KG1 (cell line): Measurements from ENCODE around the gene ARHGAP21.
"Not testable (repeated sequence)": the region's sequence is repeated elsewhere in the genome, so short reads cannot be mapped to it uniquely, and the experiment has no call there.

Experiments used
- DNase-seq: peaks from one replicate; lab custom pipeline; 2025; lab: John Stamatoyannopoulos, UW

ARHGAP21 gene

DNA sequence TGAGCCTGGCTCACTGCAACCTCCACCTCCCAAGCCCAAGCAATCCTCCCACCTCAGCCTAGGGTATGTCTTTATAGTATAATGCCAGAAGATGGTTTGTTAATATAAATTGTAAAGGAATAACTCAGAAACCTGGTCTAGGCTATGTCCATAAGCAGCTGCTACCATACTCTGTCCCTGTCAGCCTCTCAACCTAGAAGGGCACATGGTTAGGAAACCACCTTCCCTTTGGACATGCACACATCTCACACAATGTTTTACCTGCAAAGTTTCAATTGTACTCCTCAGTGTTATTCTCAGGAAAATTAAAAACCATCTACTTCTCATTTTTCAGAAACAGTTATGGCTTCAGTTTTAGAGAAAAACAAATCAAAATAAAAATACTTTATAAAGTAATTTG, 40.1 kb downstream of the ARHGAP21 start:
- no peak for DNase-seq

DNA sequence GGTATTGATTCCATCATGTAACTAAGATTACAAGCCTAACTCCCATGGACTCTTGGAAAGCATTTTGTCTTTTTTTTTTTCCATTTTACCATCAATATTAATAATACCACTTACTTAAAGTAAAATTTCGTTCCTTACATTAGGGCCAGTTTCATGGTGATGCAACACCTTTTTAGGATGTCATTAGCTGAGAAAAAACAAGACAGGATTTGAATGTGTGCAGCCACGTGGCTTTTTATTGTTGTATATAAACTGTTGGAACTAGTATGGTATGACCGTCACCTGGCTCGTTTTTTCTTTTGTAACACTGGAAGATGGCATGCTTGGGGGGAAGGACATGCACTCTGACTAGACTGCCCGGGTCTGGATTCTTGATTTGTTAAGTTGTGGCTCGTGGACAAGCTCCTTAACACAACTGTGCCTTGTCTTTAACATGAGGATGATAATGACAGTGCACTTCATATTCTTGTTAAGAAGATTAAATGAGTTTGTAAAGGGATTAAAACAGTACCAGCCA, 42.1 kb downstream of the ARHGAP21 start:
- no peak for DNase-seq

DNA sequence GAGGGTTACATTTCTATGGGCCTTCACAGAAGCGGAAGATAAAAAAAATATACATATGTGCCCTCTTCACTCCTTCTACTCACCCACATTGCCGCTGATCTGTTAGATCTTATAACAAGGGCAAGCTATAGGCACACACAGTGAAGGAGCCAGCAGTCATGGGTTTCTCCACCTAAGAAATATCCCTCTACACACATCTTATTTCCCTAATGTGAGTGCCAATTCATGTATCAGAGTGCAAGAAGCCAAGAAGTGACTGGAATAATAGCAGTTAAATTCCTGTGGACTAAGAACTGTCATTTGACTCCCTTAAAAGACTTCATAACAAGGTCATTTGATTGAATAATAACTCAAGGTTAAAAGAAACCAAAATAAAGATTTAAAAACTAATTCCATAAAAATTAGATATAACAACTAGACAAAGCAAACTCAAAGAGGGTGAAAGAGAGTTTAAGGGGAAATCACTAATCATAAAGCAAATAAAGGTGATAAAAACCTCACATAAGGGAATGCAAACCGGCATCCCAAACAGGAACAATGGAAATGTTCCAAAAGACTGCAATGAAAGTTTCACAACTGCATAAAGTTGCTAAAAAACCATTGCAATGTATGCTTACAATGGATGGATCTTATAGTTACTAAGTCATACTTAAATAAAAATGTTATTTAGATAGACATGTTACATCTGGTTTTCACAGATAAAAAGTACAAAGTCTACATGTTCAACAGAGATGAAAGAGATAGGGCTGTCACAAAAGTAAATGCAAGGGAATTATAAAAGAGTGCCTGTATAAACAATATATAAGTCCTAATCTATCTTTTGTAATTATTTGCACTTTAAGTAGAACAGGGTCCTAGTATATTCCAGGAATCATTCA, 42.8 kb downstream of the ARHGAP21 start:
- no peak for DNase-seq

DNA sequence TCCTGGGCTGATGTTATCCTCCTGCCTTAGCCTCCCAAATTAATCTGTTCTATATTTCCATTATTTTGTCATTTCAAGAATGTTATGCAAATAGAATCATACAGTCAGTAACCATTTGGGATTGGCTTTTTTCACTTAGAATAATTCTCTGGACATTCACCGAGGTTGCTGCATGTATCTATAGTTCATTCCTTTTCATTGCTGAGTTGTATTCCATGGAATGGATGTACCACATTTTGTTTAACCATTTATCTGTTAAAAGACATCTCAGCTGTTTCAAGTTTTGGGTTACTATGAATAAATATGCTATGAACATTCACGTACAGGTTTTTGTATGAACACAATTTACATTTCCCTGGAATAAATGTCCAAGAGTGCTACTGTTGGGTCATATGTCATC, 44.9 kb downstream of the ARHGAP21 start:
- DNase-seq, result no peak

DNA sequence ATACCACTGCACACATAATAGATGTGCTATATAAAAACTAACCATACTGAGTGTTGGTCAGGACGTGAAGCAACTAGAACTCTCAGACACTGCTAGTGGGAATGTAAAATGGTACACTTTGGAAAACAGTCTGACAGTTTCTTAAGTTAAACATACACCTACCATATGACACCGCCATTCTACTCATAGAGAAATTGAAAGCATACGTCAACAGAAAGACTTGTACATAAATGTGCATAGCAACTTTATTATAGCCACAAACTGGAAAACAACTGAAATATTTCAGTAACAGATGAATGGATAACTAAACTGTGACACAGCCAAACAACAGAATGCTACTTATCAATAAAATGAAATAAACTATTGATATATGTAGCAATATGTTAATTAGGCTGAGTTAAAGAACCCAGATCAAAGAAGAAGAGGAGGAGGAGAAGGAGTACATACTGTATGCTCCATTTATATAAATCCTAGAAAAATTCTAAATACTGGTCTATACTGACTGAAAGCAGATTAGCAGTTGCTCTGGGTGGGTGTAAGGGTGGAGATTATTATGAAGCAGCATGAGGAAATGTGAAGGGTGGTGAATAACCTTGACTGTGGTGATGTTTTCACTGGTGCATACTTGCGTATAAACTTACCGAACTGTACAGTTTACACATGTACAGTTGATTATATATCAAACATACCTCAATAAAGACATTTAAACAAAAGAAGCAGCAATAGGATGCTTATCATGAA, 48.6 kb downstream of the ARHGAP21 start:
- no peak for DNase-seq

DNA sequence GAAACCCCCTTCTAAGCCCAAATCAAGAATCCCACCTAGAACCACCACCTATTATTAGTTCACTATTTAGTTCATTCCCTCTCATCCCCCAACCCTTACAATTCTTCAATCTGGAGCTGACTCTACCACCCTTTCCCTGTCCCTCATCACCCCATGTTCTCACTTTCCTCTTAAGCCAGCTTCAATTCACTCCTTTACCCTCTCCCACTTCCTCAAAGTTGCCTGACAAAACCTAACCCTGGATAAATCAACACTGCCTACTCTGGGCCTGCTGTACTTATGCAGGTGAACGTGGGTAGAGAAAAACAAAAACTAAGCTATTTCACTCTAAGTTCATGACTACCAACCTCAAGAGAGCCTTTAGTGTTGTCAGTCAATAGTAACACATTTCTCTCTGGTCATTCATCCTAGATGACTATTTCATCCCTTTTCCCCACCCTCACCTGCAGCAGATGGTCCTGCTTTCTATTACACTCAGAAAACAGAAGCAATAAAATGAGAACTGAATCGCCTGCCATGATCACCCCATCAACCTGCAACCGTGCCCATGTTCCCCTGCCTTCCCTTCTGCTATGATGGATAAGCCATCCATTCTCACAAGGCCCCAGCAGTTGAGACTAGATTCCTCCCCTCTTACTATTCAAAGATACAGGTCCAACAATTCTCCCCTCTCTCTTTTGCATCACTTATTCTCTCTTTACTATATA, 52.6 kb downstream of the ARHGAP21 start:
- DNase-seq, result no peak

DNA sequence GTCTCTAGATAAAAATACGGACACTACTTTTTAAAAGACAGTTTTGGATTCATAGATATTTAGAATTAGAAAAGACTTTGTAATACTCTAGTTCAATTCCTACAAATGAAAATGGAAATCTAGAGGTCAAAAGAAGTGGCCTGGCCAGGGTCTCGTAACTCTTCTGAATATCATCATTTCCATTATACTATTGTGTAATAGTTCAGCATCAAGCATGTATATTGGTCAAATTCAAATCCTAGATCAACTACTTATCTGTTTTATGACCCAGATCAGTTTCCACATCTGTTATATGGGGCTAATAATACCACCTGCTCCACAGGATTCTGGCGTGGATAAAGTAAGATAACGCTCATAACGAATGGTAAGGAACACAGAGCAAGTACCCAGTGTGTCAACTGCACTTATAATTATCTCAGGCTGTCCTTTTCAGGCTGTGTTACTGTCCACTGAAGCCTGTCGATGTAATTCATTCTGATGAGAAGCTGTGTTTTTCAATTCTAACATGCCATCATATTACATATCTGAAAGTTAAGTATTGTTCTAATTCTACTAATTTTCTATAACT, 54.3 kb downstream of the ARHGAP21 start:
- no peak for DNase-seq

DNA sequence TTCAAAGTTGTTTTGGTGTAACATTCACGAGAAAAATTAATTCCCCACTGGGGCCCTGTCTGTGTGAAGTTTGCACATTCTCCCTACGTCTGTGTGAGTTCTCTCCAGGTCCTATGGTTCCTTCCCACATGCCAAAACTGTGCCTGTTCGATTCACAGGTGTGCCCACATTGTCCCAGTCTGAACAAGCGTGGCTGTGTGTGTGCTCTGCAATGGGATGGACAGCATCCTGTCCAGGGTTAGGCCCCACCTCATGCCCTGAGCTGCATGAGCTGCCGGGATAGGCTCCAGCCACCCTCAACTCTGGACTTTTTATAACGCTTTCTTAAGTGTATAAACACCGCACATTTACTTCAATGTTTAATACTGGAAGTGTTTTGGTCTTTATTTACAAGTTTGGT, 55.4 kb downstream of the ARHGAP21 start:
- no peak for DNase-seq

DNA sequence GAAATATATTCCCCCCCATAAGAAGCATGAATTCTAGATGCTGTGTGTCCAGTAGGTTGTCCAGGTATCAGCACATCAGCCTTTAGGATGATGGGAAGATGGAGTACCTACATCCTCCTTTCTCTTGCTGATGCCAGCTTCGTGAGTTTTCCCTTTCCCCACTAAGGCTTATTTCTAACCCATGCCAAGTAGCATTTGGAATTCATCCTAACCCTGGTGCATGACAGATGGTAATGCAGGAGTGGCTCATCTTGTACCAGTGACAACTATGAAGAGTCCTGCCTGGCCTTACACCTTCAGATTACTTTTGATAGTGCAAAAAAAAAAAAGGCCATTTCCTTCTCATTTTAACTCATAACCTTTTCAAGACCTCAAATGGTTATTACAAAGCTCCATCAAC, 58.7 kb downstream of the ARHGAP21 start:
- DNase-seq, result no peak

DNA sequence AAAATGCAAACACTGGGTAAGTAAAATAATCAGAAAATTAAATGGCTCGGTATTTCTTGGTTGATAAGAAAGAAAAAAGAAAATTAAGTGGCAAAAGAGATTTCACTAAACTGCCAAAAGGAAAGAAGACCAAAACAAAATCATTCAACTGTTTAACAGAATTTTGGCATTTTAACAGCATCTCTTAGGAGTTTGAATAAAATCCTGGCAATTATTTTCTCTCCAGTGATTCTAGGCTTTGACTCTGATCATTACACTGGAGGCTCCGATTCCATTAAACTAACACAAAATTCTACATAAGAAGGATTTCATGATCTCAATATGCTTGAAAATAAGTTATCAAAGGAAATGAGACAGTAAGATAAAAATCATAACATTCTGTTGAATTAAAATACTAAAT, 62.3 kb downstream of the ARHGAP21 start:
- DNase-seq, result no peak

DNA sequence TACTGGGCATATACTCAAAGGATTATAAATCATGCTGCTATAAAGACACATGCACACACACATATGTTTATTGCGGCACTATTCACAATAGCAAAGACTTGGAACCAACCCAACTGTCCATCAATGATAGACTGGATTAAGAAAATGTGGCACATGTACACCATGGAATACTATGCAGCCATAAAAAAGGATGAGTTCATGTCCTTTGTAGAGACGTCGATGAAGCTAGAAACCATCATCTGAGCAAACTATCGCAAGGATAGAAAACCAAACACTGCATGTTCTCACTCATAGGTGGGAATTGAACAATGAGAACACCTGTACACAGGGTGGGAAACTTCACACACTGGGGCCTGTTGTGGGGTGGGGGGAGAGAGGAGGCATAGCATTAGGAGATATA, 65.4 kb downstream of the ARHGAP21 start:
- not testable (repeated sequence) for DNase-seq

DNA sequence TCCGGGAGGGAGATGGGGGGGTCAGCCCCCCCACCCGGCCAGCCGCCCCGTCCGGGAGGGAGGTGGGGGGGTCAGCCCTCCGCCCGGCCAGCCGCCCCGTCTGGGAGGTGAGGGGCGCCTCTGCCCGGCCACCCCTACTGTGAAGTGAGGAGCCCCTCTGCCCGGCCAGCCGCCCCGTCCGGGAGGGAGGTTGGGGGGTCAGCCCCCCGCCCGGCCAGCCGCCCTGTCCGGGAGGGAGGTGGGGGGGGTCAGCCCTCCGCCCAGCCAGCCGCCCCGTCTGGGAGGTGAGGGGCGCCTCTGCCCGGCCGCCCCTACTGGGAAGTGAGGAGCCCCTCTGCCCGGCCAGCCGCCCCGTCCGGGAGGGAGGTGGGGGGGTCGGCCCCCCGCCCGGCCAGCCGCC, 67.4 kb downstream of the ARHGAP21 start:
- not testable (repeated sequence) for DNase-seq

DNA sequence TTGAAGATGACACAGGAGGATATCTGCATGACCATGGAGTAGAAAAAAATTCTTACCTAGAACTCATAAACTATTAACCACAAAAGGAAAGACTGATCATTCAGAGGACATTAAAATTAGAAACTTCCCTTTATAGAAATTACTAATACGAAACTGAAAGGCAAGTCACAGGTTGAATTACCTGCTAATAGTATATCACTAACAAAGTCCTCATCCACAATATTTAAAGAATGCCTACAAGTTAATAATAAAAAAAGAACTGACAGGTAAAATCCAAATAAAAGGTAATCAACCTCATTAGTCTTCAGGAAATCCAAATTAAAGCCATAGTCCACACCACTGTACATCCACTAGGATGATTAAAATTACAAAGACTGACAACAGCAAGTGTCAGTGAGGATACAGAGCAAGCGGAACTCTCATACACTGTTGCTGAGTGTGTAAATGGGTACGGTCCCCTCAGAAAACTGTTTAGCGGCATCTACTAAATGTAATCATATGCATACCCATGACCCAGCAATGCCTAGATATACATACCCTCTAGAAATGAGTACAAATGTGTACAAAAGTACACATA, 71.2 kb downstream of the ARHGAP21 start:
- DNase-seq, result no peak

DNA sequence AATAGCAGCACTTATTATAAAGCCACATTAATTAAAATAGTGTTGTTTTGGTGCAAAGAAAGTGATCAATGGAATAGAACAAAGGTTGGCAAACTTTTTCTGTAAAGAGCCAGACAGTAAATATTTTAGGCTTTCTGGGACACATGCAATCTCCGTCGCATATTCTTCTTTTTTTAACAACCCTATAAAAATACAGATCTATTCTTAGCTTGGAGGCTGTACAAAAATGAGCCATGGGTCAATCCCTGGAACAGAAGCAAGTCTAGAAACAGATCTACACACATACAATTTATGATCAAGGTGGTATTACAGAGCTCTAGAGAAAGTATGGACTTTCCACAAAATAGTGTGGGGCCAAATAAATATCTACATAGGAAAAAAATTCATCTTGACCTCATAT, 71.8 kb downstream of the ARHGAP21 start:
- no peak for DNase-seq

DNA sequence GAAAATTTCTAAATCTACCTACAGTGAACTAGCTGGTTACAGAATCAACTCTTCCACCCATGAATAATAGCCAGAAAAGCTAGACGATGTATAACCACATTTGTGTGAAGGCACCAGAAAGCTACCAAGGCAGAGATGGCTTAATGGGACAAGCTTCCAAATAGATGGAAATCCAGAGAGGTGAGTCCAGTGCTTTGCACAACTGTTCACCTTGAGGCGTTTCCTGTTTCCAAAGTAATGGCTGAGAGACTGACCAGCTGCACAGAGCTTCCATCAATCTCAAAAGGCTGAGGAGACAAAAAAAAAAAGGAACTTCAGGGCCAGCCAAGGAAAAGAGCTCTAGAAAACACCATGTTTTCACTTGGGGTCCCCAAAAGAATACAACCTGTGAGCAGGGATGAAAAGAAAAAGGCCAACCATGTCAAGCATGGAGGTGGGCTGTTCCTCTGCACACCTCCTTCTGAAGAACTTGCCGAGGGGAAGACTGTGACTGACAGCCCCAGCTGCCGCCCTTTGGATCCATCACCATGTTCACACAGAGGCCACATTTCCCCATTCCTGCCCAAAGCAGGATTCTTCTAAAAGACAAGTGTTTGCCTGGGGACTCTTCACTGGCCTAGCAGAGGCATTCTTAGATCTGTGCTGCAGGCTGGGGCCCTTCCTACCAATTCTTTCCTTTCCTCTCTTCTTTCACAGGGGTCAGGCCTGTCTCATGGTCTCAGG, 72.9 kb downstream of the ARHGAP21 start:
- no peak for DNase-seq

DNA sequence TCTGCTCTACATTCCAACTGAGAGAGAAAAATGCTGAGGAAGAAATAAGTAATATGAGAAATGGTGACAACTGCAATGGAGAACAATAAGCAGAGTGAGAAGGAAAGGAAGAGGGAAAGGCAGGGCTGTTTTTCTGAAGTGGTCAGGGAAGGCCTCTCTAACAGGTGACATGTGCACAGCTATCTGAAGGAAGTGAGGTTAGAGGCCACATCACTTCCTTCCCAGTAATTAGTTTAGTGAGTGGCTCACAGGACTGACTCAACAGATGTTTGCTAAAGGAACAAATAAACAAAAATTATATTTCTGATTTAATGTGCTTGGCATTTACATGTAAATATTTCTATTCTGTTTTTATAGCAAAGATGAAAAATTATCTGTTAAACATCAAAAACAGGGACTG, 77.9 kb downstream of the ARHGAP21 start:
- no peak for DNase-seq

DNA sequence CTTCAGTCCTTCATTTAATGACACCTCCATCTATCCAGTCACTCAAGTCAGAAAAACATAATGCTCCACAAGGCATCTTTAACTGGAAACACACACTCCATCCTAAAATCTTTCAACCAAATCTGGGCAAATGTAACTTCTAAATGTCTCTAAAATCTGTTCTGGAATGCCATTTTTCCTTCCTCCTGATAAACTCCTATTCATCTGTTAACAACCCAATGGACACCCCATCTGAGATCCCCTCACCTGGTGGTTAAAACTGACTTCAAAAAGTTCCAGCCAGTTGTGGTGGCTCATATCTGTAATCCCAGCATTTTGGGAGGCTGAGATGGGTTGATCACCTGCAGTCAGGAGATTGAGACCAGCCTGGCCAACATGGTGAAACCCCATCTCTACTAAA, 78.7 kb downstream of the ARHGAP21 start:
- DNase-seq, result no peak

DNA sequence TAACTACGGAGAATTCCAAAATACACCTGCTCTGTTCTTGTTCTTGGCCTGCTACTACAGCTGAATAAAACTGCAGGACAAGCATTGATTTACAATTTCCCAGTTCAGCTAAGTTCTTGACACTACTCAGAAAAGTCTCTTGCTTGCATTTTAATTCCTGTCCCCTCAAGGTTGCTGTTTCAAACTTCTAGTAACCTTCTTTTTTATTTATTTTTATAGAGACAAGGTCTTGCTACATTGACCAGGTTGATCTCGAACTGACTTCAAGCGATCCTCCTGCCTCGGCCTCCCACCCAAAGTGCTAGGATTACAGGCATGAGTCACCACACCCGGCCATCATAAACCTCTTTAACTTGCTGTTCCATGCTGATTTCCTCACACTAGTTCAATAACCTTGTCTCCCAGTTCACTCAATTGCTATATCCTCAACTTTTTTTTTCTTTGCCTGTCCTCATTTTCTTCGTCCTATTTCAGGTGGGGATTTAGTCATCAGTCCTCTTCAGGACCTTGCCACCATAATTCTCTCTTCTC, 79.9 kb downstream of the ARHGAP21 start:
- DNase-seq, result no peak

DNA sequence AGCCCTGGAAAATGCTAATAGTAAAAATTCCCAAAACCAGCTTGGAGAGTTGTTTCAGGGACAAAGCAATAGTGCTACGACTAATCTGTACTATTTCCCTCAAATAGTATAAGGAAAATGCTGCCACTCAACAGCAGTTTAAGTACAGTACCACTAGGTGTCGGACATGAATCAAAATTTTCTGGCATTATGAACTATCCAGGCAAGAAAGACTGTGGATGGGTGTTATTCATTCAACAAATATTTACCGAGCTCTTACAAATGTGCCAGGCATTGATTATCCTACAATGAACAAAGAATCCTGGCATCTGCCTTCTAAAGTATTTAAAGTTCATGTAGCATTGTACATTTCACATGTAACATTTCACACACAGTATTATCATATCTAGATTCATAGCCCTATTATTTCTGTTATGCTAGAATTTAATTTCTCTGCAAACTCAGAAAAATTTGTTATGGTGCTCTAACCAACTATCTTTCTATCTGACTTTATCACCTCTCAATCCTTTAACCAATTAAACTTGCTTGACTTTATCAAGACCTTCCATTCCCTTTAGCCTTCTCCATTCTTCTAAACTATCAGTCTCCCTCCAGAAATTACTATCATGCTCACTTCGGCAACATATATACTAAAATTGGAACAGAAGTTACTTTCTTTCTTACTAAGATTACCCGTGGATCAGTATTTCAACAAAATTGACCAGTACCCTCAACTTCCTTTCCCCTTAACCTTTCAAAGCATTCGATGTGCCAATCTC, 80.6 kb downstream of the ARHGAP21 start:
- DNase-seq, result no peak

DNA sequence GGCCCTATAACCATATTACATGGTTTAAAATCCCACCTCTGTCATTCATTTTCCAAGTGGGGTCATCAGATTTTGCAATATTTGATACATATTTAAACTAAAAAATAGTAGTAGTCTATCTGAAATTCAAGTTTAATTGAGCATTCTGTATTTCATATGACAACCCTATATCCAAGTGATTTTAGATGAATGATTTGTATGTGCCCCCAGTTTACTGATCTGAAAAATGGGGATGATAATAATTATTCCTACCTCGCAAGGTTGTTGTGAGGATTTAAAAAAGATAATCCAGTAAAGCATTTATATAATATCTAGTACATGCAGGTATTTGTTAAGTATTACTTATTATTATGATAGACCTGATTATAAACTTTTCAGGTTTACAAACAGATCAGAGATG, 84.6 kb downstream of the ARHGAP21 start:
- no peak for DNase-seq
